ENCODE measurements around the gene SOX10. TPM values are rescaled to one million over a fixed set of nuclear protein-coding genes. Genes with fewer than 3 reads are reported as not detected.
A peak's percentile ranks its signal among the peaks of the same experiment; 100 is the strongest.

SOX10 gene
- total and polyA plus RNA-seq, 2 of the 4 experiments (the other 2 are of a cell fraction), result not detected

GRCh38 chr22:38031491-38031890, 47.1 kb upstream of the SOX10 start:
- dilution Hi-C loops (cut with HindIII; ENCODE audit: low sequenced_read_pairs, unreplicated experiment), result no loop called here

More at GRCh38 chr22:38031491-38031890, 47.1 kb upstream of the SOX10 start:
- Histone ChIP-seq H3K36me3 (ENCODE audit: control insufficient read depth, insufficient read depth, low read length) (no peaks in the 10 kb centered on the region), H3K56ac (ENCODE audit: extremely low read depth, insufficient read depth, low read length) (no peak overlapping the region), H3K27me3 (ENCODE audit: control insufficient read depth, insufficient read depth, low read length) (peaks cover 11% of the 10 kb centered on the region), H4K8ac (ENCODE audit: low read depth in 2 of 2, low read length in 2 of 2) (no peak overlapping the region), H2BK15ac (ENCODE audit: low read depth, low read length) (no peak overlapping the region), H4K20me1 (ENCODE audit: insufficient read depth, low read length) (no peaks in the 10 kb centered on the region), H3K4me2 (ENCODE audit: low read depth, low read length) (no peak overlapping the region), H2AK5ac (ENCODE audit: low read depth, low read length) (no peak overlapping the region), H2AK9ac (replicated peaks; ENCODE audit: low read depth, low read length, poor library complexity) (peak overlapping the region; percentile 52), H2BK5ac (ENCODE audit: low read depth, low read length, poor library complexity, severe bottlenecking) (no peak overlapping the region), H3K4ac (ENCODE audit: low read depth, low read length) (no peak overlapping the region), H2BK120ac (ENCODE audit: low read depth, low read length) (no peak overlapping the region), H3K27ac (ENCODE audit: insufficient read depth, low read length) (no peak overlapping the region), H3K23ac (ENCODE audit: low read depth, low read length) (no peak overlapping the region), H3K79me1 (ENCODE audit: low read depth in 1 of 2, low read length in 2 of 2) (no peaks in the 10 kb centered on the region; a peak in 1 of 4 replicates), H3K14ac (replicated peaks; ENCODE audit: low read depth, low read length) (no peak overlapping the region), H3K9ac (ENCODE audit: low read depth, low read length) (no peak overlapping the region), H3K18ac (ENCODE audit: low read depth, low read length) (no peak overlapping the region), H4K5ac (ENCODE audit: low read depth, low read length) (no peak overlapping the region), H4K91ac (ENCODE audit: insufficient read depth, low read depth, low read length) (no peak overlapping the region), H2AFZ (replicated peaks; ENCODE audit: low read length, poor library complexity) (no peak overlapping the region), H3K4me3 (ENCODE audit: insufficient read depth, low read depth, low read length) (no peak overlapping the region), H2BK20ac (ENCODE audit: low read depth, low read length) (no peak overlapping the region), H3K9me3 (ENCODE audit: control insufficient read depth, insufficient read depth, low read length) (no peaks in the 10 kb centered on the region), H3K4me1 (ENCODE audit: control insufficient read depth, insufficient read depth, low read length) (peaks cover 23% of the 10 kb centered on the region), H3K9me1 (ENCODE audit: insufficient read depth, low read length) (peaks cover 6% of the 10 kb centered on the region)
- no peak for TF ChIP-seq CTCF (conservative IDR thresholded peaks at IDR 0.05; ENCODE audit: low read depth, low read length)
- no peak for TF ChIP-seq MAZ (IDR thresholded peaks at IDR 0.05; ENCODE audit: borderline replicate concordance, low read depth, low read length)
- no peak for TF ChIP-seq RCOR1 (IDR thresholded peaks at IDR 0.05; ENCODE audit: insufficient replicate concordance, low read length)
- TF ChIP-seq CHD1 (IDR thresholded peaks at IDR 0.05; ENCODE audit: low read depth, low read length), result no peak
- TF ChIP-seq, protein P1, sequence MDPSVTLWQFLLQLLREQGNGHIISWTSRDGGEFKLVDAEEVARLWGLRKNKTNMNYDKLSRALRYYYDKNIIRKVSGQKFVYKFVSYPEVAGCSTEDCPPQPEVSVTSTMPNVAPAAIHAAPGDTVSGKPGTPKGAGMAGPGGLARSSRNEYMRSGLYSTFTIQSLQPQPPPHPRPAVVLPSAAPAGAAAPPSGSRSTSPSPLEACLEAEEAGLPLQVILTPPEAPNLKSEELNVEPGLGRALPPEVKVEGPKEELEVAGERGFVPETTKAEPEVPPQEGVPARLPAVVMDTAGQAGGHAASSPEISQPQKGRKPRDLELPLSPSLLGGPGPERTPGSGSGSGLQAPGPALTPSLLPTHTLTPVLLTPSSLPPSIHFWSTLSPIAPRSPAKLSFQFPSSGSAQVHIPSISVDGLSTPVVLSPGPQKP (IDR thresholded peaks at IDR 0.05; ENCODE audit: borderline replicate concordance, low read depth, low read length), result no peak
- TF ChIP-seq RAD21 (IDR thresholded peaks at IDR 0.05; ENCODE audit: low read length), result no peak
- no peak for TF ChIP-seq MAFK (IDR thresholded peaks at IDR 0.05; ENCODE audit: low read depth, low read length)
- no peak for TF ChIP-seq MXI1 (IDR thresholded peaks at IDR 0.05; ENCODE audit: borderline replicate concordance, low read depth, low read length)
- no peak for TF ChIP-seq CEBPB (IDR thresholded peaks at IDR 0.05; ENCODE audit: low read depth, low read length)
- TF ChIP-seq USF2 (IDR thresholded peaks at IDR 0.05; ENCODE audit: low read depth, low read length), result no peak
- no peak for TF ChIP-seq NFE2L2 (IDR thresholded peaks at IDR 0.05; ENCODE audit: low read depth, low read length)
- no peak for TF ChIP-seq POLR2A (IDR thresholded peaks at IDR 0.05; ENCODE audit: low read depth, low read length)
- TF ChIP-seq FOS (IDR thresholded peaks at IDR 0.05; ENCODE audit: low read depth, low read length), result no peak
- TF ChIP-seq BHLHE40 (IDR thresholded peaks at IDR 0.05; ENCODE audit: low read depth, low read length), result no peak
- no peak for ATAC-seq (ENCODE audit: low read depth)
- WGBS, 2 experiments (ENCODE audit: extremely low coverage in 2 of 2, insufficient read length in 1 of 2), result 83% methylated on average over 8 of the region's 12 CpGs; no CpG with 5 or more reads in 1 of the 2 experiments
- CTCF ChIA-PET, result no interaction called here
- DNase-seq, result no peak
- no TSS peak for BruUV-seq (replicated peaks)
- intact Hi-C loops (cut with micrococcal nuclease), result no loop called here
- POLR2A ChIA-PET (ENCODE audit: unreplicated experiment), result no interaction called here
- in situ Hi-C loops (cut with MboI; ENCODE audit: low sequenced_read_pairs), result no loop called here
